Measurements from ENCODE around the gene PGM1.

- TF ChIP-seq CTCF (conservative IDR thresholded peaks at IDR 0.05; ENCODE audit: low read depth, low read length) (no peak), EZH2 (IDR thresholded peaks at IDR 0.05; ENCODE audit: low read length, unreplicated experiment) (no peak), EZH2phosphoT487 (IDR thresholded peaks at IDR 0.05; ENCODE audit: borderline replicate concordance, low read length) (no peak)
Observed at GRCh38 chr1:63671514-63671913, 78.3 kb downstream of the PGM1 start.

Data from PC-3 (cell line).